Trophoblast cell (in vitro differentiated cells and primary cell): ENCODE results near the gene COL4A2.
A peak's percentile ranks its signal among the peaks of the same experiment; 100 is the strongest.

Source experiments
- DNase-seq, 2 donors: peaks; one replicate each; pipeline ENCODE4 v3.0.0-alpha.2; 2016
- H2AFZ ChIP-seq: 2 replicates; pipeline ENCODE4 v1.6.1; 2013; ENCODE audit warnings: low read length, moderate library complexity, mild to moderate bottlenecking; ENCODE audit not compliant: insufficient read depth, poor library complexity
- H2AK5ac ChIP-seq: 2 replicates; pipeline ENCODE4 v1.6.1; 2013; ENCODE audit warnings: mild to moderate bottlenecking, low read length
- H2BK120ac ChIP-seq: 2 replicates; pipeline ENCODE4 v1.6.1; 2013; ENCODE audit warnings: low read length, mild to moderate bottlenecking, moderate library complexity; ENCODE audit not compliant: insufficient read depth, poor library complexity
- H2BK12ac ChIP-seq: 2 replicates; pipeline ENCODE4 v1.6.1; 2013; ENCODE audit warnings: mild to moderate bottlenecking, low read length, moderate library complexity
- H2BK5ac ChIP-seq: 2 replicates; pipeline ENCODE4 v1.6.1; 2013; ENCODE audit warnings: low read length, low read depth, moderate library complexity, mild to moderate bottlenecking; ENCODE audit not compliant: poor library complexity
- H3K14ac ChIP-seq: 2 replicates; pipeline ENCODE4 v1.6.1; 2013; ENCODE audit warnings: mild to moderate bottlenecking, low read length
- H3K18ac ChIP-seq: 2 replicates; pipeline ENCODE4 v1.6.1; 2013; ENCODE audit warnings: mild to moderate bottlenecking, low read length
- H3K23ac ChIP-seq: 2 replicates; pipeline ENCODE4 v1.6.1; 2013; ENCODE audit warnings: low read length
- H3K27ac ChIP-seq: 2 replicates; pipeline ENCODE4 v1.5.1; 2013; ENCODE audit warnings: low read depth, mild to moderate bottlenecking, inconsistent platforms, low read length, moderate library complexity
- H3K27me3 ChIP-seq: 2 replicates; pipeline ENCODE4 v1.6.1; 2013; ENCODE audit warnings: inconsistent platforms, mild to moderate bottlenecking, low read length, moderate library complexity; ENCODE audit not compliant: insufficient read depth
- H3K36me3 ChIP-seq, 2 experiments: 1 replicate in 1 of 2; 2 replicates in 1 of 2; pipeline ENCODE4 v1.6.1; 2013; ENCODE audit warnings: low read length in 2 of 2, mild to moderate bottlenecking in 2 of 2, moderate library complexity in 1 of 2; ENCODE audit not compliant: insufficient read depth in 2 of 2, control insufficient read depth in 1 of 2
- H3K4ac ChIP-seq: 2 replicates; pipeline ENCODE4 v1.6.1; 2013; ENCODE audit warnings: low read depth, mild to moderate bottlenecking, low read length, moderate library complexity
- H3K4me1 ChIP-seq, 2 experiments: 1 replicate in 1 of 2; 2 replicates in 1 of 2; pipeline ENCODE4 v1.6.1; 2013; ENCODE audit warnings: low read length in 2 of 2, mild to moderate bottlenecking in 2 of 2, moderate library complexity in 1 of 2; ENCODE audit not compliant: insufficient read depth in 2 of 2, control insufficient read depth in 1 of 2
- H3K4me2 ChIP-seq: 2 replicates; pipeline ENCODE4 v1.6.1; 2013; ENCODE audit warnings: inconsistent platforms, mild to moderate bottlenecking, low read length, moderate library complexity
- H3K4me3 ChIP-seq: 2 replicates; pipeline ENCODE4 v1.5.1; 2013; ENCODE audit warnings: mild to moderate bottlenecking, low read depth, low read length, inconsistent platforms
- H3K79me1 ChIP-seq: one replicate; pipeline ENCODE4 v1.6.1; 2013; ENCODE audit warnings: low read length
- H3K79me2 ChIP-seq: 2 replicates; pipeline ENCODE4 v1.6.1; 2013; ENCODE audit warnings: low read length, mild to moderate bottlenecking; ENCODE audit not compliant: control insufficient read depth, insufficient read depth, poor library complexity
- H3K9ac ChIP-seq: 2 replicates; pipeline ENCODE4 v1.6.1; 2013; ENCODE audit warnings: mild to moderate bottlenecking, low read length
- H3K9me3 ChIP-seq: 2 replicates; pipeline ENCODE4 v1.6.1; 2013; ENCODE audit warnings: low read depth, mild to moderate bottlenecking, control low read depth, inconsistent platforms, low read length; ENCODE audit not compliant: insufficient read depth
- H4K12ac ChIP-seq: 2 replicates; pipeline ENCODE4 v1.6.1; 2013; ENCODE audit warnings: low read depth, mild to moderate bottlenecking, low read length, moderate library complexity
- H4K8ac ChIP-seq: 2 replicates; pipeline ENCODE4 v1.6.1; 2013; ENCODE audit warnings: low read depth, mild to moderate bottlenecking, low read length, moderate library complexity
- H4K91ac ChIP-seq: one replicate; pipeline ENCODE4 v1.6.1; 2013; ENCODE audit warnings: low read depth, mild to moderate bottlenecking, low read length, moderate library complexity
- WGBS: extraction: QIAGEN DNeasy Blood & Tissue Kit; methylation state at CpG from one replicate; pipeline ENCODE4 v1.1.7; 2013; ENCODE audit warnings: missing lambda C conversion rate; ENCODE audit not compliant: insufficient read length, insufficient coverage; ENCODE audit errors: extremely low coverage; 5-methylcytosine and 5-hydroxymethylcytosine counted together

Gene COL4A2

DNA sequence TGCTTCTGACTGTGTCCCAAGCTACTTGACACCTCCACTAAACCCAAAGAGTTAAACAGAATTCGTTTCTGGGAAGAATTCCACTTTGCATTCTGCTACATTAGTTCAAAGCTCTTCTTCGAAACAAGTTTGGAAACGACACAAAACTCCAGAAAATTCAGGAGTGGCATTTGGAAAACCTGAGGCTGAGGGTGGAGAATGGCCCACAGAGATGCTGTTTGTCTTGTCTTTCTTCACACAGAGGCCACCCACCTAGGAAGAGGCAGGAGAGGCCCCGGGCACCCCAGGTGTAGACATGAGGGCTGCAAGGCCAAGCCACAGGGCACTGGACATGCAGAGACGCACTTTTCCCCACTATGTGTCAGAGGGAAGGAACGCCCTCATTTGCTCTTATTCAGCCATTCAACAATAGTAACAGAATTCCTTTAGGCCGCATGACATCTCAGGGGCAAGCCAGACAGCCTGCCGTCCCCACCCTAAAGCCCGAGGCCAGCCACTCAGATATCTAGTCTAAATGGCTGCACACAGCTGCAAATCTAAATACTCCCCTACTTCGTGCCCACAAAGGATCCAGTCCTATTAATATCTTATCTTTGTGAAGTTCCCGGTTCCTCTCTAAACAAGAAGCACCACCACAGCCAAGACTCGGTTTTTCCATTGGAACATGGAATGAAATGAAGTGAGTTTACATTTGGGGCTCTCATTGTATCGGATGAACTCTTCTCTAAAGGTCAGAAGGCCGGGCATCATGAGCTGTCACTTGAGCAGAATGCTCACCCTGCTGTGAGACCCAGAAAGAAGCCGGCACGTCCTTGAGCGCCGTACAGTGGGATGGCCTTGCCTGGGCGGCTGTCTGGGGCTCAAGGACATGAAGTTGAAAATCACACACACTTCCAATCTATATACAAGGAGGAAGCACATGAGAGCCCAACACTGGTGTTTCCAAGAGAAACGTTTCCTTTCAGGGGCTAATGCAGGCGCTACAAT, 20.0 kb upstream of the COL4A2 start:
- peak; percentile 99 for DNase-seq

DNA sequence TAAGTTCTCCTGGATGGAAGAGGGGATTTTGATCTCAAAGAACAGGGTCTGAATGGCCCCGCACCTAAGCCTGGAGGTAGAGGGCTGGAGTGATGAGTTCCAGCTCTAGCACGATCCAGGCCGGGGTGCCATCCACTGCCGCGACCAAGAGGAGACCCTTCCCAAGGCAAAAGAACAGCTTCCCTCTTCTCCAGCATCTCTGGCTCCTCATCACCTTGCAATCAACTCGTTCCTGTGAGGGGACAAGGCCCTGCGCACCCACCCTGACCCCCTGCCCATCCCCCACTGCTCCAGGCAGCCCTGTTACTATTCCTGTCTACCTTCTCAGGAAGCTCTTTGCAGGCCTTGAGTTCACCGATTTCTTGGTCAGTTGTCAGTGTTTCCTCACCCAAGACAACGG, 17.9 kb upstream of the COL4A2 start:
- Histone ChIP-seq H2AFZ (no peak overlapping the region), H2BK120ac (no peak overlapping the region), H3K4me2 (no peak overlapping the region), H3K9me3 (no peaks in the 10 kb centered on the region), H3K4me1 (peaks cover 4 to 9% of the 10 kb centered on the region in 2 experiments), H4K8ac (no peak overlapping the region), H3K9ac (no peak overlapping the region), H3K27ac (no peak overlapping the region), H3K27me3 (no peaks in the 10 kb centered on the region), H3K79me1 (no peaks in the 10 kb centered on the region), H3K4ac (no peak overlapping the region), H3K36me3 (peaks cover 21 to 45% of the 10 kb centered on the region in 2 experiments), H4K12ac (no peak overlapping the region), H2BK12ac (no peak overlapping the region), H3K79me2 (no peaks in the 10 kb centered on the region), H2AK5ac (no peak overlapping the region), H3K23ac (no peak overlapping the region), H3K18ac (no peak overlapping the region), H3K4me3 (no peak overlapping the region), H3K14ac (no peak overlapping the region), H4K91ac (no peak overlapping the region), H2BK5ac (no peak overlapping the region)
- WGBS: no CpG with 5 or more reads among the region's 9 CpGs
- no peak for DNase-seq

More for the DNA sequence above, 20.0 kb upstream of the COL4A2 start:
- no CpG with 5 or more reads among the region's 21 CpGs for WGBS
- Histone ChIP-seq H3K18ac (peak overlapping the region; percentile 45), H3K9me3 (peaks cover 2% of the 10 kb centered on the region), H3K36me3 (peaks cover 26 to 56% of the 10 kb centered on the region in 2 experiments), H2BK12ac (no peak overlapping the region), H3K14ac (no peak overlapping the region), H2AK5ac (no peak overlapping the region), H3K4me3 (no peak overlapping the region), H4K8ac (no peak overlapping the region), H2AFZ (no peak overlapping the region), H4K91ac (no peak overlapping the region), H2BK120ac (no peak overlapping the region), H3K27me3 (no peaks in the 10 kb centered on the region), H3K9ac (no peak overlapping the region), H3K27ac (no peak overlapping the region), H3K4ac (no peak overlapping the region), H3K79me1 (no peaks in the 10 kb centered on the region), H4K12ac (no peak overlapping the region), H3K4me1 (peaks cover 4 to 11% of the 10 kb centered on the region in 2 experiments), H3K23ac (no peak overlapping the region), H3K79me2 (no peaks in the 10 kb centered on the region), H2BK5ac (no peak overlapping the region), H3K4me2 (no peak overlapping the region)

DNA sequence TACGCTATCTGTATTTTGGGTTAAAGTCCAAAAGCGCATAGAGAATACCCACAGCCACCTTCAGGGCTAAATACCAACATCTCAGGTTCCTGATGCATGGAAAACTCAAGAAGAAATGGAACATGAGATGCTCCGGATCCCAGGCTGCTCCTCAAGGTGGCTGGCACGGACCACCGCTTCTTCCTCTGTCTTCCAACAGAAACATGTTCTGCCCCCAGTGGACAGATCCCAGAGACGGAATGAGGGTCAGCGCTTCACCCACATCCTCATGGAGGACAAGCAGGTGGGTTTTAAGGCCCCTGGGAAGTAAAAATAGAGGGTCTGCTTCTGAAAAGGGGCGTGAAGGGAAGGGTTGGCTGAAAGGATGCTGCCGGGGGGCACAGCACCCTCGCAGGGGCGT, 17.4 kb upstream of the COL4A2 start:
- H2BK5ac ChIP-seq: no peak overlapping the region
- no peak overlapping the region for H3K4ac ChIP-seq
- no peak overlapping the region for H2BK12ac ChIP-seq
- no peak overlapping the region for H3K4me2 ChIP-seq
- no CpG with 5 or more reads among the region's 11 CpGs for WGBS
- no peak overlapping the region for H3K14ac ChIP-seq
- no peaks in the 10 kb centered on the region for H3K79me1 ChIP-seq
- peaks cover 4 to 9% of the 10 kb centered on the region in 2 experiments for H3K4me1 ChIP-seq
- H3K9ac ChIP-seq: no peak overlapping the region
- H2AFZ ChIP-seq: no peak overlapping the region
- H3K27ac ChIP-seq: no peak overlapping the region
- H3K23ac ChIP-seq: no peak overlapping the region
- no peak overlapping the region for H4K12ac ChIP-seq
- no peak overlapping the region for H3K18ac ChIP-seq
- no peak overlapping the region for H3K4me3 ChIP-seq
- no peak overlapping the region for H2AK5ac ChIP-seq
- H3K36me3 ChIP-seq: peaks cover 21 to 45% of the 10 kb centered on the region in 2 experiments
- DNase-seq: no peak
- H4K8ac ChIP-seq: no peak overlapping the region
- no peak overlapping the region for H2BK120ac ChIP-seq
- H3K27me3 ChIP-seq: no peaks in the 10 kb centered on the region
- no peaks in the 10 kb centered on the region for H3K9me3 ChIP-seq
- H4K91ac ChIP-seq: no peak overlapping the region
- no peaks in the 10 kb centered on the region for H3K79me2 ChIP-seq

DNA sequence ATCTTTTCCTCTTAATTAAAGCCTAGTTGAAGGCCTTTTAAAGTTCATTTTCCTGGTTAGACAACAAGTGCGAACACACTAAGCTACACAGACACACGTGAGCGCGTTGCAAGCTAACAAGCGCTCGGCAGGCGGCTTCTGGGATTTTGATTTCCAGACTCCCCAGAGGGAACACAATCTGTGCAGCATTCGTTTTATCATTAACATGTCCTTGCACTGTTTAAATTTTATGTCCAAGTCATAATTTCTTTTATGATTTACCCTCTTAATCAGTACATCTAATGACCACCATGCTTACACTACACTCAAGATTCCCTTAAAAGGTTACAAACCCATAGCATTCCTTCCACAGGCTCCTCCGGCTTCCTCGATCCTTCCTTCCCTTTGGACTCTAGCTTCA, 16.9 kb upstream of the COL4A2 start:
- H4K8ac ChIP-seq: no peak overlapping the region
- H3K4me2 ChIP-seq: no peak overlapping the region
- H3K18ac ChIP-seq: no peak overlapping the region
- no peaks in the 10 kb centered on the region for H3K9me3 ChIP-seq
- H3K36me3 ChIP-seq: peaks cover 21 to 43% of the 10 kb centered on the region in 2 experiments
- no peak overlapping the region for H4K12ac ChIP-seq
- DNase-seq: no peak
- no peaks in the 10 kb centered on the region for H3K79me1 ChIP-seq
- no peak overlapping the region for H3K27ac ChIP-seq
- H3K4ac ChIP-seq: no peak overlapping the region
- WGBS: no CpG with 5 or more reads among the region's 10 CpGs
- no peak overlapping the region for H2BK5ac ChIP-seq
- no peak overlapping the region for H2AFZ ChIP-seq
- no peak overlapping the region for H2BK120ac ChIP-seq
- H3K79me2 ChIP-seq: no peaks in the 10 kb centered on the region
- H3K27me3 ChIP-seq: no peaks in the 10 kb centered on the region
- H3K4me1 ChIP-seq: peaks cover 4 to 9% of the 10 kb centered on the region in 2 experiments
- H3K23ac ChIP-seq: no peak overlapping the region
- no peak overlapping the region for H4K91ac ChIP-seq
- H3K14ac ChIP-seq: no peak overlapping the region
- H3K4me3 ChIP-seq: no peak overlapping the region
- H2BK12ac ChIP-seq: no peak overlapping the region
- no peak overlapping the region for H2AK5ac ChIP-seq
- no peak overlapping the region for H3K9ac ChIP-seq
